Measurements from ENCODE around the gene C14orf180. TPM values are rescaled to one million over a fixed set of nuclear protein-coding genes. Genes with fewer than 3 reads are reported as not detected.
A peak's percentile ranks its signal among the peaks of the same experiment; 100 is the strongest.

C14orf180 gene
- total and polyA plus RNA-seq, 12 donors, result 0.26 to 17.8 (median 5.6) TPM

- TF ChIP-seq POLR2A (IDR thresholded peaks at IDR 0.05) (no peak), CTCF (IDR thresholded peaks at IDR 0.05) (no peak)
- Histone ChIP-seq H3K27ac (no peak overlapping the region), H3K4me1 (replicated peaks in 1 of 2) (no peaks in the 10 kb centered on the region), H3K4me3 (no peak overlapping the region), H3K27me3 (no peaks in the 10 kb centered on the region), H3K36me3 (replicated peaks in 1 of 2) (no peaks in the 10 kb centered on the region), H3K9me3 (replicated peaks in 1 of 3) (no peaks in the 10 kb centered on the region)
- intact Hi-C loops (cut with DNase I), result no loop called here
- peak in 1 of 7 donors; percentile 3 for DNase-seq
- WGBS, 4 donors, result 73 to 90% (median 87%) methylated on average over 10 to 11 of the region's 11 CpGs
These were observed 23.9 kb upstream of the C14orf180 start for GRCh38 chr14:104555430-104556255.

GRCh38 chr14:104556256-104557021 is 23.1 kb upstream of the C14orf180 start:
- peak in 1 of 7 donors; percentile 5 for DNase-seq
- WGBS, 4 donors, result 68 to 79% (median 70%) methylated on average over 4 to 13 of the region's 13 CpGs
- intact Hi-C loops (cut with DNase I), result no loop called here
- TF ChIP-seq POLR2A (IDR thresholded peaks at IDR 0.05), result no peak
- TF ChIP-seq CTCF (IDR thresholded peaks at IDR 0.05), result no peak
- no peaks in the 10 kb centered on the region for H3K27me3 ChIP-seq
- H3K9me3 ChIP-seq (replicated peaks in 1 of 3), result no peaks in the 10 kb centered on the region
- no peaks in the 10 kb centered on the region for H3K36me3 ChIP-seq (replicated peaks in 1 of 2)
- H3K27ac ChIP-seq, result no peak overlapping the region
- H3K4me1 ChIP-seq (replicated peaks in 1 of 2), result no peaks in the 10 kb centered on the region
- H3K4me3 ChIP-seq, result no peak overlapping the region

- intact Hi-C loops (cut with DNase I), result no loop called here
- Histone ChIP-seq H3K4me1 (replicated peaks in 1 of 2) (no peaks in the 10 kb centered on the region), H3K9me3 (replicated peaks in 1 of 3) (no peaks in the 10 kb centered on the region), H3K27ac (no peak overlapping the region), H3K27me3 (no peaks in the 10 kb centered on the region), H3K4me3 (no peak overlapping the region), H3K36me3 (replicated peaks in 1 of 2) (no peaks in the 10 kb centered on the region)
- 59 to 84% (median 80%) methylated on average over 4 to 5 of the region's 5 CpGs for WGBS, 4 donors
- DNase-seq, result no peak
- no peak for TF ChIP-seq CTCF (IDR thresholded peaks at IDR 0.05)
- TF ChIP-seq POLR2A (IDR thresholded peaks at IDR 0.05), result no peak
These were observed 22.5 kb upstream of the C14orf180 start for GRCh38 chr14:104557086-104557485.

GRCh38 chr14:104557766-104558165 is 21.8 kb upstream of the C14orf180 start:
- Histone ChIP-seq H3K4me1 (replicated peaks in 1 of 2) (no peaks in the 10 kb centered on the region), H3K4me3 (no peak overlapping the region), H3K27ac (no peak overlapping the region), H3K27me3 (no peaks in the 10 kb centered on the region), H3K9me3 (replicated peaks in 1 of 3) (no peaks in the 10 kb centered on the region), H3K36me3 (replicated peaks in 1 of 2) (no peaks in the 10 kb centered on the region)
- intact Hi-C loops (cut with DNase I), result no loop called here
- TF ChIP-seq CTCF (IDR thresholded peaks at IDR 0.05) (no peak), POLR2A (IDR thresholded peaks at IDR 0.05) (no peak)
- DNase-seq, result peak in 1 of 7 donors; percentile 1
- 83 to 95% (median 93%) methylated on average over 1 of the region's 1 CpG; no CpG with 5 or more reads in 1 of the 4 donors for WGBS, 4 donors

Data from adrenal gland (tissue), 12 donors.